T-helper 2 cell treated with Interferon-gamma antibody and Interleukin-4, amounts not matched to agents 5 μg/mL and 100 μg/mL, for 36 hours (primary cell): ENCODE measurements around the gene PFKP.

Experiments used
- DNase-seq: peaks from one replicate; pipeline ENCODE4 v3.0.0; 2021; ENCODE audit warnings: low spot score
- H3K27ac Mint-ChIP-seq: one replicate; pipeline ENCODE4 v1.8.0; 2021; ENCODE audit warnings: mild to moderate bottlenecking, mixed read lengths
- H3K27me3 Mint-ChIP-seq: one replicate; pipeline ENCODE4 v1.8.0; 2021; ENCODE audit warnings: low read depth, mixed read lengths
- H3K36me3 Mint-ChIP-seq: one replicate; pipeline ENCODE4 v1.8.0; 2021; ENCODE audit warnings: low read depth, mixed read lengths
- H3K4me1 Mint-ChIP-seq: one replicate; pipeline ENCODE4 v1.8.0; 2021; ENCODE audit warnings: low read depth, mixed read lengths
- H3K4me3 Mint-ChIP-seq: one replicate; pipeline ENCODE4 v1.8.0; 2022; ENCODE audit warnings: mild to moderate bottlenecking, moderate library complexity, mixed read lengths
- H3K9me3 Mint-ChIP-seq: one replicate; pipeline ENCODE4 v1.8.0; 2021; ENCODE audit warnings: mixed read lengths

PFKP gene

DNA sequence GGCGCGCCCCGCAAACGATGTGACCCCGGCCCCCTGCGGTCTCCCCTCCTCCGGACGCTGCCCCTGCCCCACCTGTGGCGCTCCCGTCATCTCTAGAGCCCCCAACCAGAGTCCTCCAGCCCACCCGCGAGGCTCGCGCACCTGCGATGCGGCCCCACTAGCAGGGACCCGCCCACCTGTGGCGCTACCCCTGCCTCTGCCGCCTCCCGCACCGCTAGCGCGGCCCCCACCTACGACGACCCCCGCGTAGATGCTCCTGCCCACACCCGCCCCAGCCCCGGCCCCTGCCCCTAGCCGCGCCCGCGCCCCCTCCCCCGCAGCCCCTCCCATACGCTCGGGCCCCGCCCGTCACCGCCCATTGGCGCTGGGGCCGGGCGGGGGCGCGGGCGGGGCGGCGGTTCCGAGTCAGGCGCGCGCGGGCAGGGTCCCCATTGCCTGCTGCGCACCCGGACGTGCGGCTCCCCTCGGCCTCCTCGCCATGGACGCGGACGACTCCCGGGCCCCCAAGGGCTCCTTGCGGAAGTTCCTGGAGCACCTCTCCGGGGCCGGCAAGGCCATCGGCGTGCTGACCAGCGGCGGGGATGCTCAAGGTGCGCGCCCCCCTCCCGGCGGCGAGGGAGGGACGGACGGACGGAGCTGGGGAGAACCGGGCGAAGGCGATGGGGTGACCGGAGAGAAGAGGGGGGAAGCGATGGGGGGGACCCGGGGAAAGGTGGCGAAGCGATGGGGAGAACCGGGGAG lies at the start of gene PFKP:
PFKP (plus strand) TSS at position 431 of the 741 bp plus-strand sequence; CDS start at position 479, 48 bp downstream.
- Mint-ChIP-seq H3K36me3 (peaks cover 28% of the 10 kb centered on the region), H3K27me3 (peaks cover 16% of the 10 kb centered on the region), H3K27ac (peak within 1 kb of the TSS; percentile 87), H3K4me3 (peak within 1 kb of the TSS; percentile 90), H3K4me1 (peaks cover 28% of the 10 kb centered on the region), H3K9me3 (no peaks in the 10 kb centered on the region)
- peak; percentile 71 for DNase-seq

DNA sequence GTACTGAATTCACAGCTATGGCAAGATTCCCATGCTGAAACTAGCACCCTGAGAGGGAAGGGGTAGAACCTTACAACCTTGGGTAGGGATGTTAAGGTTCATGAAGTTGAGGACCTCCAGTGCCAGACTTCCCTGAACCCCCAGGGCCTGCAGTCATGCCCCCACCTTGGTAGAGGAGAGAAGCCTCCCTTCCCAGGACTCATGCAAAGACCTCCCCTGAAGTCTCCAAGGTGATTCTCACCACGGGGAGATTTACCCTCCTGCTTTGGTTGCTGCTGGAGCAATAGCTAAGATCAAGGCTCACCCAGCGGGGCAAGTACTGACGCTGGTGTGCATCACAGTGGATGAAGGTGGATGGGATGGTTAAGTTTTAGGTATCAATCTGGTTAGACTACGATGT lies 49.1 kb upstream of the PFKP start:
- Mint-ChIP-seq H3K4me1 (no peaks in the 10 kb centered on the region), H3K9me3 (no peaks in the 10 kb centered on the region), H3K27me3 (peaks cover 5% of the 10 kb centered on the region), H3K4me3 (no peak overlapping the region), H3K36me3 (no peaks in the 10 kb centered on the region), H3K27ac (no peak overlapping the region)
- no peak for DNase-seq

DNA sequence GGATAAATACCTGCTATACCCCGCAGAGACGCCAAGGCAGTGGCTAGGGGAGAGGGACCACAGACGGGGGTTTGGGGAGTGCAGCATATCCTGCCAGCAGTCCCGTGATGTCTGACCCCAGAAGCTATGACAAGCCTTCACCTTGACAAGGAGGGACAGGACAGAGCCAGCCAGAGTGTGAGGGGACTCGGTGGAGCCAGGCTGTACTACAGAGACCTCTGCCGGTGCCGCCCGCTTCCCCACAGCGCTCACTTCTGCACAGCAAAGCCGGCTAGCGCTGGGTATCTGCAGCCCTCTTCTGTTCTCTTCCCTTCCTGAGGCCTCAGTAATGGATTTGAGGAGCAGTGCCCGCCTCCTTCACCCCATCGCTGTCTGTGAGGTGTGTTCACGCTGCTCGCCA lies 47.0 kb upstream of the PFKP start:
- Mint-ChIP-seq H3K9me3 (no peaks in the 10 kb centered on the region), H3K4me3 (no peak overlapping the region), H3K36me3 (no peaks in the 10 kb centered on the region), H3K27ac (no peak overlapping the region), H3K27me3 (peaks cover 2% of the 10 kb centered on the region), H3K4me1 (no peaks in the 10 kb centered on the region)
- DNase-seq = no peak

DNA sequence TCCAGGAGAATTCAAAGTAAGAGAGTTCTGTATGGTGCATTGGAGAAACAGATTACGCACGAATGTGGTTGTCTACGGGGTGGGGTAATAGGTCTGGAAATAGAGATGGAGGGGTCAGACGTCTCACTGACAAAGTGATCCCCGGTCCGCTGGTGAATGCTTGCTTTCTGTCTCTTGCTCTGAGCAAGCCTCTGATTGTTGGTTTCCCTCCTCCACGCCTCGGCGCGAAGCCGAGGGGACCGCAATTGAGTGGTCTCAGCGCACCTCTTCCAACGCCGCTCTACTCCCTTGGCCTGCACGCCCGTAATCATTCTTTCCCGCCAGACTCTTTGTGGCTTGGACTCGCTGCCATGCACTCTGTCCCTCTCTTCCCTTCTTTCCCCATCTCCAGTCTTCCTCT lies 46.5 kb upstream of the PFKP start:
- no peak for DNase-seq
- H3K27me3 Mint-ChIP-seq = peaks cover 2% of the 10 kb centered on the region
- H3K4me1 Mint-ChIP-seq = no peaks in the 10 kb centered on the region
- no peaks in the 10 kb centered on the region for H3K36me3 Mint-ChIP-seq
- H3K27ac Mint-ChIP-seq = no peak overlapping the region
- no peak overlapping the region for H3K4me3 Mint-ChIP-seq
- no peaks in the 10 kb centered on the region for H3K9me3 Mint-ChIP-seq

DNA sequence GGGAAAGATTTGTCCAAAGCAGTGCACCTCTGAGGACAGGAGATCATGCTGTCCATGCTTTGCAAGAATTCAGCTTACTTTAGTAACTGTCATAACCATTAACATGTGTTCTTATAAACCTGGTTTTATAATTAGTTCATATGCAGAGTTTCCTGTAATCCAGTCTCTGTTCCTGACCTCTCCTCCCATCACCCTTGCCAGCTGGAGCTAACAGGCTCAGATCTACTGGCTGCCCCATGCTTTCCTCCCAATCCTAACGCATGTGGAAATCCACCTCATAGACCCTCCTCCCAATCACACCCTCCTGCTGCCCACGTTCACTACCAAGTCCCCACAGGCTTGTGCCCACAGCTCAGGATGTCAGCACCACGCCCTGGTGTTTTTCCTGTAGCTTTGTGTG lies 45.3 kb upstream of the PFKP start:
- H3K27ac Mint-ChIP-seq = no peak overlapping the region
- DNase-seq = no peak

DNA sequence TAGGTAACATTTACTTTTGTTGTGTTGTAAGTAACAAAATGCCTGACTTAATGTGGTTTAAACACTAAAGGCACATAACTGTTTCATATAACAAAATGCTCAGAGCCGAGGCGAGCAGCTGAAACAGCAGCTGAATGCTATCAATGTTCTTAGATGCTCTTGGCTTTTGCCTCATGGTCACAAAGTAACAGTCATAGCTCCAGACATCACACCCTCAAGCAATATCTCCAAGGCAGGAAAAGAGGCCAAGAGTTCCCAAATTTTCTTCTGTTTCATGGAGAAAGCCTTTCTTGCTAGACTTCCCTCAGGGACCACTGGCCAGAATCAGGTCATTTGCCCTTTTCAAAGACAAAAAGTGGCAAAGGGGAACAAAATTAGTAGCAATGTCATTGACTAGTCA lies 43.5 kb upstream of the PFKP start:
- no peaks in the 10 kb centered on the region for H3K9me3 Mint-ChIP-seq
- no peak overlapping the region for H3K4me3 Mint-ChIP-seq
- DNase-seq = no peak
- H3K4me1 Mint-ChIP-seq = no peaks in the 10 kb centered on the region
- no peak overlapping the region for H3K27ac Mint-ChIP-seq
- no peaks in the 10 kb centered on the region for H3K36me3 Mint-ChIP-seq
- H3K27me3 Mint-ChIP-seq = peaks cover 4% of the 10 kb centered on the region

More for the DNA sequence above, 45.3 kb upstream of the PFKP start:
- Mint-ChIP-seq H3K4me1 (no peaks in the 10 kb centered on the region), H3K4me3 (no peak overlapping the region), H3K9me3 (no peaks in the 10 kb centered on the region), H3K27me3 (peaks cover 2% of the 10 kb centered on the region), H3K36me3 (no peaks in the 10 kb centered on the region)

DNA sequence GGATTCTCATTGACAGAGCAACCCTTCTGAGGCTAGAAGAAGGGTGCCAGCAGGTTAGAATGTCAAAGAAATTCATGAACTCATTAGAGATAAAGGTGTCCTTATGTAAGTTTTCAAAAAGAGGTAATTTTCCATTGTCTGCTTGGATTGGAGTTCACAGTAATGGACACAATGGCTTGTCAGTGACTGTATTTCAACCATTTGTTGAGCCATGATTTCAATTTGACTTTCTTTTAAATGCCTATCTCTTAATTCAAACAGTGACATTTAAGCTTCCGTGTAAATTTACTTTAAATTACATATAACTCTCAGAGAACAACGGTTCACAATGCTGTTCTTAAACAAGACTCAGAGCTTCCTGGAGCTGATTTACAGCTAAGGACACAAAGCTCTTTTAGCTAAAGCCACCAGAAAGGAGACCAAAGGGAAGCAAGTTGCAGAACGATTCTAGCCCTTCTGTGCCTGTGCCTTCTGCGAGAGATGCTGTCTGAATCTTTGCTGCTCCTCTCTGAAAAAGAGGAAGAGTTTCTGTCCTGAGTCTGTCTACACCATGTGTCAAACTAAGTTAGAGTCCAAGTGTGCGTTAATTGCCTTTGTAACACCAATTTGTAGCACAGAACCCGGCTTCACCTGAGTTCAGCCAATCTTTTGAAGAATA lies 42.2 kb upstream of the PFKP start:
- Mint-ChIP-seq H3K9me3 (no peaks in the 10 kb centered on the region), H3K4me3 (no peak overlapping the region), H3K27me3 (peaks cover 8% of the 10 kb centered on the region), H3K4me1 (no peaks in the 10 kb centered on the region), H3K27ac (no peak overlapping the region), H3K36me3 (no peaks in the 10 kb centered on the region)
- no peak for DNase-seq

DNA sequence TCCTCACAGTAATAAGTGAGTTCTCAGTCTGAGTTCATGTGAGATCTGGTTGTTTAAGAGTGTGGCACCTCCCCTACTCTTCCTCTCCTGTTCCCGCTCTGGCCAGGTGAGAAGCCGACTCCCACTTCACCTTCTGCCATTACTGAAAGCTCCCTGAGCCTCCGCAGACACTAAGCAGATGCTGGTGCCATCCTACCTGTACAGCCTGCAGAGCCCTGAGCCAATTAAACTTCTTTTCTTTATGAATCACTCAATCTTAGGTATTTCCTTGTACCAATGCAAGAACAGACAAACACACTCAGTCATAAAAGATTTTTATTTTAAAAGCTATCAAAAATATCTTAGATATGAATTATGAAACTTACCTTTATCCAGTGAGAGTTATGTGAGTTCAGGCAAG lies 39.5 kb upstream of the PFKP start:
- no peaks in the 10 kb centered on the region for H3K36me3 Mint-ChIP-seq
- no peak overlapping the region for H3K27ac Mint-ChIP-seq
- no peak for DNase-seq
- H3K4me1 Mint-ChIP-seq = no peaks in the 10 kb centered on the region
- H3K4me3 Mint-ChIP-seq = no peak overlapping the region
- peaks cover 18% of the 10 kb centered on the region for H3K27me3 Mint-ChIP-seq
- no peaks in the 10 kb centered on the region for H3K9me3 Mint-ChIP-seq

DNA sequence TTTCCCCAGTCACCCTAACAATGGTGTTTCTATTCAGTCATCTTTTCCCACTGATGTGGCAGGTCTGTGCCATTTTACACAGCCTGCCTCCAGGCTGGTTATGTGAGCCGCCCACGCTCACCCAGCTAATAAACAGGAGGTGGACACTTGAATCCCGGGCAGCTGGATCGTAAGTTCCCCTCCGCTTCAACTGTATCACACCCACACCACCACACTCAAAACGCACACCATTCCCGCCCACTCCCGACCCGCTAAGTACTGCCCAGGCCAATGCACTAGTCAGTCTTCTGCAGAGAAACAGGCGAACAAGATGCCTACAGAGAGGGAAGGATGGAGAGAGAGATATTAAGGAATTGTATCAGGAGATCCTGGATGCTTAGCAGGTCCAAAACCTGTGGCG lies 38.9 kb upstream of the PFKP start:
- no peak for DNase-seq
- no peaks in the 10 kb centered on the region for H3K36me3 Mint-ChIP-seq
- H3K27me3 Mint-ChIP-seq = peaks cover 16% of the 10 kb centered on the region
- no peaks in the 10 kb centered on the region for H3K4me1 Mint-ChIP-seq
- no peak overlapping the region for H3K27ac Mint-ChIP-seq
- no peak overlapping the region for H3K4me3 Mint-ChIP-seq
- H3K9me3 Mint-ChIP-seq = no peaks in the 10 kb centered on the region

DNA sequence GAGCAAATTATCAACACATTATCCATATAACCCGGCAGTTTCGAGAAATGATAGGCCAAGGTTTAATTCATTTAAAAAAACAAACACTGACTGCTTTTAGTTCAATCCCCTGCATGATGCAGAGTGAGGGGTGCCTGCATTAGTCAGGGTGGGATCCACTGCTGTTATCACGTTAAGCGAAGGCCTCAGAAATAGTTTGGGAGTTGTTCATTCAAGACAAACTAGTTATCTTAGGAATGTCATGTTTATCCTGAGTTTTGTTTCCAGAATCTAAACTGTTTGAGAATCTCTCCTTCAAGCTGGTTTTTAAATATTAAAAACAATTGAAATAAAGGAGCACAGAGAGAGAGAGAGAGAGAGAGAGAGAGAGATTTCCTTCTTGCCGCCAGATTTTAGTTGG lies 36.6 kb upstream of the PFKP start:
- Mint-ChIP-seq H3K9me3 (no peaks in the 10 kb centered on the region), H3K27me3 (peaks cover 16% of the 10 kb centered on the region), H3K36me3 (no peaks in the 10 kb centered on the region), H3K4me3 (no peak overlapping the region), H3K27ac (no peak overlapping the region), H3K4me1 (no peaks in the 10 kb centered on the region)
- no peak for DNase-seq

DNA sequence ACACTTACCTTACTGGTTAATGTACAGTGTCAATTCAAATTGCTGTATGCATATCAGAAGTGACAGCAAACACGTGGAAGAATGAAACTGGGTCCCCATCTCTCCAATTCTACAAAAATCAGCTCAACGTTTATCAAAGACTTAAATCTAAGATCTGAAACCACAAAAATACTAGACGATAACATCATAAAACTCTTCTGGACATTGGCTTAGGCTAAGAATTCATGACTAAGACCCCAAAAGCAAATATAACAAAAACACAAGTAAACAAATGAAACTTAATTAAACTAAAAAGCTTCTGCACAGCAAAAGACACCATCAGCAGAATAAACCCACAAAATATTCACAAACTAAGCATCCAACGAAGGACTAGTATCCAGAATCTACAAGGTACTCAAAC lies 35.9 kb upstream of the PFKP start:
- no peak for DNase-seq
- H3K4me3 Mint-ChIP-seq = no peak overlapping the region
- H3K27ac Mint-ChIP-seq = no peak overlapping the region
- no peaks in the 10 kb centered on the region for H3K36me3 Mint-ChIP-seq
- peaks cover 20% of the 10 kb centered on the region for H3K27me3 Mint-ChIP-seq
- no peaks in the 10 kb centered on the region for H3K9me3 Mint-ChIP-seq
- peaks cover 3% of the 10 kb centered on the region for H3K4me1 Mint-ChIP-seq

DNA sequence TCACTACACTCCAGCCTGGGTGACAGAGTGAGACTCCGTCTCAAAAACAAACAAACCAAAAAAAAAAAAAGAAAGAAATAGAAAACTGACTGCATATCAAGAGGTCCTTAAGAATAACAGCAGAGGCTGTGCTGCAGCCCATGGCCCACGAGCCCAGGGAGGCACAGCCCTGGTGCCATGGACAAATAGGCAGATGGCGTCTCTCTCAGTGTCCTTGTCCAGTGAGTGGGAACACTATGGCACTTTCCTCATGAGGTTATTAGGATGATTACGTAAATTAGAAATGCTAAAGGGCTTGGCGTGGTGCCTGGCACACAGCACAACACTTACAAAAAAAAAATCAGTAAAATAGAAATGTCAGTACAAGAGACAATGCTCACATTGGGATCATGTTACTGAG lies 33.4 kb upstream of the PFKP start:
- H3K4me3 Mint-ChIP-seq = no peak overlapping the region
- peaks cover 19% of the 10 kb centered on the region for H3K27me3 Mint-ChIP-seq
- no peaks in the 10 kb centered on the region for H3K36me3 Mint-ChIP-seq
- H3K4me1 Mint-ChIP-seq = peaks cover 3% of the 10 kb centered on the region
- DNase-seq = no peak
- H3K9me3 Mint-ChIP-seq = peaks cover 5% of the 10 kb centered on the region
- H3K27ac Mint-ChIP-seq = no peak overlapping the region

DNA sequence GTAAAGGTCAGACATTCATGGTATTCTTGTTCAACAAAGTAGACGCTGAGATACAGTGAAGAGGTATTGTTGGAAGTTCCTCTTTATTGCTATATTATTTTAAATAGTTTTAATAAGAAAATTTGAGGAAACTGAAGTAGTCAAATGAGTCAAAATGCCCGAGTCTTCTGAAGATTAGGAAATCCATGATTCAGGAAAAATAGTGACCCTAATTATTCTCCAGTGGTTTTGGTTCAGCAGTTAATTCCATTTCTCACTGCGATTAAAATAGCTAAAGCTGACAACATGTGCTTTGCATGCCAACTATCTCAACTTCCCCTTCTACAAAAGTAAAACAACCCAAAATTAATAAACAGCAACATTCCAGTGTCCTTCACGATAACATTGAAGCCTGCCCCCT lies 32.7 kb upstream of the PFKP start:
- Mint-ChIP-seq H3K27ac (no peak overlapping the region), H3K36me3 (no peaks in the 10 kb centered on the region), H3K9me3 (peaks cover 9% of the 10 kb centered on the region), H3K27me3 (peaks cover 19% of the 10 kb centered on the region), H3K4me1 (peaks cover 3% of the 10 kb centered on the region), H3K4me3 (no peak overlapping the region)
- DNase-seq = no peak

DNA sequence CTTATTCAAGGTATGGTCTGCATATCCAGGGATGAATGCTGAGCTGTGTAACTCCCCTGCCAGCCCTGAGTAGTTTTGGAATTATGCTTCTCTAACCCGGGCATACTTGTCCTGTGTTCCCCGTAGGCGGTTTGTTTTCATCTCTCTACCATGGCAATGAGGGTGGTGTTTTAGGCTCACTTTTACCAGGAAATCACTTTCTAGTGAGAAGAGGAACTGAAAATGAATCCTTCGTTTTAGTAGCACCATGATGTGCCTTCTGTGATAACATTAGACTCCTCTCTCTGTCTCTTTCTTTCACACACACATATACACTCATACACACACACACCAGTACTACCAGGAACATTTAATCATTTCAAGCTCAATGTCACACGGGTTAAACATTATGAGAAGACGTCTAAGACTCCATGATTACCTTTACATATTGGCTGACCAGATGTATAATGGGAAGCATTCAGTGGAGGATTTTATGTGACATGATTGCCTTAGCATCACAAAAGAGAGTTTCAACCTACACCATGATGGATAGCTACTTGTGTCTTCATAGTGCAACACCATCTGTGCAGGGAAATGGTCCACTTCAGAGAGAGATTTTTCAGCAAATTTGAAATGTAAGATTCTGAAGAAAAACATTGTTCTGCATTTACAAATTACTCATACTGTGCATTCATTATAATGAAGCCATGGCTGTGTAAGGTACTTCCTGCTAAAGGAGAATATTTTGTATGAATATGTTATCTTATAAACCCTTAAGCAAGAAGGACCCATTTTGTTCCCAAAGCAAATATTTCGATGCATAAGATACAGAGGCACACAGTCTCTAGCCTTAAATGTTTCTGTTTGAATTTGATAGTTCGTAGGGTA lies 31.0 kb upstream of the PFKP start:
- H3K27ac Mint-ChIP-seq = no peak overlapping the region
- DNase-seq = no peak
- peaks cover 12% of the 10 kb centered on the region for H3K27me3 Mint-ChIP-seq
- no peak overlapping the region for H3K4me3 Mint-ChIP-seq
- H3K36me3 Mint-ChIP-seq = no peaks in the 10 kb centered on the region
- H3K9me3 Mint-ChIP-seq = peaks cover 14% of the 10 kb centered on the region
- H3K4me1 Mint-ChIP-seq = peaks cover 3% of the 10 kb centered on the region
